MM.1S (cell line): ENCODE measurements around the gene PSD2.
A peak's percentile ranks its signal among the peaks of the same experiment; 100 is the strongest.

Experiments used
- DNase-seq: peaks from one replicate; pipeline ENCODE4 v3.0.0-alpha.2; 2015
- H2AFZ ChIP-seq: fragments of 300-600 bp; sonication (generic); 2 replicates; pipeline ENCODE4 v1.6.0; 2016; ENCODE audit warnings: antibody characterized with exemption, low read length
- H3F3A ChIP-seq: fragments of 300-600 bp; sonication (generic); 2 replicates; pipeline ENCODE4 v1.6.1; 2016; ENCODE audit warnings: mild to moderate bottlenecking, antibody characterized with exemption, low read length, moderate library complexity, mixed read lengths; ENCODE audit not compliant: insufficient read depth
- H3K27ac ChIP-seq: fragments of 300-600 bp; sonication (generic); 2 replicates; pipeline ENCODE4 v1.5.1; 2016; ENCODE audit warnings: mild to moderate bottlenecking, low read length
- H3K27me3 ChIP-seq: fragments of 300-600 bp; sonication (generic); replicated peaks from 2 replicates; pipeline ENCODE4 v1.6.0; 2016; ENCODE audit warnings: low read length; ENCODE audit not compliant: insufficient read depth
- H3K36me3 ChIP-seq: fragments of 300-600 bp; sonication (generic); replicated peaks from 2 replicates; pipeline ENCODE4 v1.6.1; 2016; ENCODE audit warnings: mild to moderate bottlenecking, low read length, mixed read lengths; ENCODE audit not compliant: insufficient read depth
- H3K4me1 ChIP-seq: fragments of 300-600 bp; sonication (generic); 2 replicates; pipeline ENCODE4 v1.6.1; 2016; ENCODE audit warnings: low read length, mixed read lengths
- H3K4me2 ChIP-seq: fragments of 300-600 bp; sonication (generic); 2 replicates; pipeline ENCODE4 v1.6.0; 2016; ENCODE audit warnings: low read depth, low read length
- H3K4me3 ChIP-seq: fragments of 300-600 bp; sonication (generic); 2 replicates; pipeline ENCODE4 v1.5.1; 2016; ENCODE audit warnings: low read length, mixed read lengths
- H3K79me2 ChIP-seq: fragments of 300-600 bp; sonication (generic); 2 replicates; pipeline ENCODE4 v1.6.1; 2016; ENCODE audit warnings: mixed run types, low read length, mixed read lengths
- H3K9ac ChIP-seq: fragments of 300-600 bp; sonication (generic); 2 replicates; pipeline ENCODE4 v1.6.1; 2016; ENCODE audit warnings: low read length, mixed read lengths
- H3K9me2 ChIP-seq: fragments of 300-600 bp; sonication (generic); replicated peaks from 2 replicates; pipeline ENCODE4 v1.6.1; 2016; ENCODE audit warnings: mild to moderate bottlenecking, low read length, mixed read lengths; ENCODE audit not compliant: insufficient read depth
- H3K9me3 ChIP-seq: fragments of 300-600 bp; sonication (generic); replicated peaks from 2 replicates; pipeline ENCODE4 v1.6.1; 2016; ENCODE audit warnings: mild to moderate bottlenecking, low read length, mixed read lengths; ENCODE audit not compliant: insufficient read depth
- H4K20me1 ChIP-seq: fragments of 300-600 bp; sonication (generic); 2 replicates; pipeline ENCODE4 v1.6.1; 2016; ENCODE audit warnings: mild to moderate bottlenecking, low read length, moderate library complexity, mixed read lengths; ENCODE audit not compliant: insufficient read depth
- EZH2 ChIP-seq: fragments of 300-600 bp; sonication (generic); optimal IDR thresholded peaks from 2 replicates; pipeline ENCODE3; 2017; ENCODE audit warnings: low read depth, mild to moderate bottlenecking, antibody characterized with exemption, low read length, mixed read lengths
- EZH2phosphoT487 ChIP-seq: fragments of 300-600 bp; sonication (generic); IDR thresholded peaks from 2 replicates; pipeline ENCODE4 v1.6.1; 2018; ENCODE audit warnings: antibody characterized with exemption, low read length
- TF ChIP-seq, protein P1 (sequence below): fragments of 300-600 bp; sonication (generic); IDR thresholded peaks from 2 replicates; pipeline ENCODE4 v1.5.1; 2016; ENCODE audit warnings: antibody characterized with exemption, low read length, mixed read lengths

PSD2 gene

DNA sequence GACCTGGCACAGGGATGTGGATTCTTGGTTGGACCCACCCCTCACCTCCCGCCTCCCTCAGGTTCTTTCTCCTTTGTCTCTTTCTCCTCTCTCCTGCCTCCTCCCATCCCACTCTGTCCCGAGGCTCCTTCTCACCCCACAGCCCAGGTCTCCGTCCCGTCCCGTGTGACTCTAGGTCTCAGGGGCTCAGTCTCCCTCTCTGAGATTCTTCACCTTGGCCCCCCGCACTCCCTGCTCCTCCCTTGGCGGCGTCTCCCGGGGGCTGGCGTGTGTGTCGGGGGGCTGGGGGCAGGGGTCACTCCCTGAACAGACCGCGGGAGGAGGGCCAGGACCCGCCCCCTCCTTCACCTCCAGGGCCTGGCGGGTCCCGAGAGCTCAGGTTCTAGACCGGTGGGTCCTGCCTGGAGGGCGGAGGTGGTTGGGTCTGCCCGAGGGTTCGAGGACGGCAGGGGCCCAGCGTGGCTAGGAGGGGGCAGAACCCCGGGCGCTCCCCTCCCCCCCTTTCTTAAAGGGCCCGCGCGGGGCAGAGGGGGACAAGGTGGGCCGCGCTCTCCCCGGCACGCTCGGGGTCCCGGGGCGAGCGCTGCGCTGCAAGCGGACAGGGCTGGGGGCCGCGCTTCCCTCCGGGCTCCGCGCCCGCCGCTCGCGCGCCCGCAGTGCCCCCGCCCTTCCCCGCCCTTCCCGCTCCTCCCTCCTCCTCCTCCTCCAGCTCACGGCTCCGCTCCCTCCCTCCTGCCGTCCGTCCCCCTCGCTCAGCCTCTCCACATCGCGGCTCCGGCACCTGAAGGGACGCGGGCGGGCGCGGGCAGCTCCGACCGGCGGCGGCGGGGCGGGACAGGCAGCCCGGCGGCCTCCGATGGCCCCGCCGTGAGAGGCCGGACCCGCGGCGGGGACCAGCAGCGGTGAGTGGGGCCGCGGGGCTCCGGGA, at the start of gene PSD2:
PSD2 (plus strand) TSS at position 735 of the 928 bp plus-strand sequence. CDS start 13,633 bp downstream, outside the sequence.
- H3K4me2 ChIP-seq: peak within 1 kb of the TSS; percentile 77
- TF ChIP-seq, protein P1, sequence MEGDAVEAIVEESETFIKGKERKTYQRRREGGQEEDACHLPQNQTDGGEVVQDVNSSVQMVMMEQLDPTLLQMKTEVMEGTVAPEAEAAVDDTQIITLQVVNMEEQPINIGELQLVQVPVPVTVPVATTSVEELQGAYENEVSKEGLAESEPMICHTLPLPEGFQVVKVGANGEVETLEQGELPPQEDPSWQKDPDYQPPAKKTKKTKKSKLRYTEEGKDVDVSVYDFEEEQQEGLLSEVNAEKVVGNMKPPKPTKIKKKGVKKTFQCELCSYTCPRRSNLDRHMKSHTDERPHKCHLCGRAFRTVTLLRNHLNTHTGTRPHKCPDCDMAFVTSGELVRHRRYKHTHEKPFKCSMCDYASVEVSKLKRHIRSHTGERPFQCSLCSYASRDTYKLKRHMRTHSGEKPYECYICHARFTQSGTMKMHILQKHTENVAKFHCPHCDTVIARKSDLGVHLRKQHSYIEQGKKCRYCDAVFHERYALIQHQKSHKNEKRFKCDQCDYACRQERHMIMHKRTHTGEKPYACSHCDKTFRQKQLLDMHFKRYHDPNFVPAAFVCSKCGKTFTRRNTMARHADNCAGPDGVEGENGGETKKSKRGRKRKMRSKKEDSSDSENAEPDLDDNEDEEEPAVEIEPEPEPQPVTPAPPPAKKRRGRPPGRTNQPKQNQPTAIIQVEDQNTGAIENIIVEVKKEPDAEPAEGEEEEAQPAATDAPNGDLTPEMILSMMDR: no peak
- TF ChIP-seq EZH2phosphoT487: no peak
- TF ChIP-seq EZH2: peak; percentile 54
- peak within 1 kb of the TSS; percentile 38; the same call in 1 of the 2 replicates for H2AFZ ChIP-seq
- no peaks in the 10 kb centered on the region for H3K79me2 ChIP-seq
- H3K9me3 ChIP-seq: no peaks in the 10 kb centered on the region
- H3K36me3 ChIP-seq: no peaks in the 10 kb centered on the region
- no peak within 1 kb of the TSS for H3K9ac ChIP-seq
- H4K20me1 ChIP-seq: no peaks in the 10 kb centered on the region
- H3F3A ChIP-seq: no peaks in the 10 kb centered on the region
- H3K27ac ChIP-seq: no peak within 1 kb of the TSS
- peaks cover 68% of the 10 kb centered on the region for H3K27me3 ChIP-seq
- peak; percentile 34 for DNase-seq
- no peaks in the 10 kb centered on the region for H3K4me1 ChIP-seq
- no peaks in the 10 kb centered on the region for H3K9me2 ChIP-seq
- H3K4me3 ChIP-seq: peak within 1 kb of the TSS; percentile 41; the same call in 1 of the 2 replicates

DNA sequence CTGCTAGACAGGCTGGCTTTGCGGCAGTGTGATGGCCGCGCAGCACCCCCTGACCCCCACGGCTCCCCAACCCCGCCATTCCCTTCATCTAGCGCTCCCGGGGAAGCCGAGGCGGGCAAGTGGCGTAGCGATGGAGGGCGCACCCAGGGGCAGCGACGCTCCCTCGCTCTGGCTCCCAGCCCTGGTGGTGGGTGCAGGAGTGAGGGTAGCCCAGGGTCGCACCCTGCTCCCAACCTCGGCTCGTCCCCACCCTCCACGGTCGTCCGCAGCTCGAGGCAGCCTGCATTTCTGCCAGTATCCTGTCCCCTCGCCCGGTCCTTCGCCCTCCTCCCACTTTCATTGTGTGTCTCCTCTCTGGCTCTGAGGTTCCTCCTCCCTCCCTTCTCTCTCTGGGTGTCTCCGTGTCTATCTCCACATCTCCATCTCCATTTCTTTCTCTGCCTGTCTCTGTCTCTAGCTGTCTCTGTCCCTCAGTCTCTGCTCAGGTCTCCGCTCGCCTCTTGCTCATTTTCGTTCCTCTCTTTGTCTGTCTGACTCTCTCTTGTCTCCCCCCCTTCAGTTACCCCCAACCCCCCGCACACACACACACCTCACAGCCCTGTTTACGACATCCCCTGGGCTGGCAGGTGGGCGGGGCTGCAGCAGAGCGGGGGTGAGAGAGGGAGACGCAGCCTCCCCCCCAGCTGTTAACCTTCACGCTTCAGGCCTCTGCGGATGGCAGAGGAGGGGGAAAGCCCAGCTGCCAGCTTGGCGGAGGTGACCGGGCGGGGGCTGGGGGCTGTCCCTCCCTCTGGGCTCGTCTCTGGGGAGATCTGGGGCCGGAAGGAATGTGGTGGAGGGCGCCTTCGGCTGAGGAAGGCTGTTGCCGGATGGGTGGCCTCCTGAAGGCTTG, 48.7 kb upstream of the PSD2 start:
- H3K4me3 ChIP-seq: peak overlapping the region; percentile 54
- peaks cover 10% of the 10 kb centered on the region; the same call in 1 of the 2 replicates for H3K4me1 ChIP-seq
- H3K27ac ChIP-seq: no peak overlapping the region
- H2AFZ ChIP-seq: peak overlapping the region; percentile 67
- no peak for DNase-seq
- no peaks in the 10 kb centered on the region for H4K20me1 ChIP-seq
- H3K27me3 ChIP-seq: peaks cover 39% of the 10 kb centered on the region
- H3K79me2 ChIP-seq: no peaks in the 10 kb centered on the region
- peak overlapping the region; percentile 15; the same call in 1 of the 2 replicates for H3K9ac ChIP-seq
- no peaks in the 10 kb centered on the region for H3K36me3 ChIP-seq
- TF ChIP-seq EZH2phosphoT487 (no peak), EZH2 (no peak)
- TF ChIP-seq, protein P1: no peak
- no peaks in the 10 kb centered on the region for H3K9me2 ChIP-seq
- H3F3A ChIP-seq: no peaks in the 10 kb centered on the region
- peak overlapping the region; percentile 98 for H3K4me2 ChIP-seq
- H3K9me3 ChIP-seq: no peaks in the 10 kb centered on the region

DNA sequence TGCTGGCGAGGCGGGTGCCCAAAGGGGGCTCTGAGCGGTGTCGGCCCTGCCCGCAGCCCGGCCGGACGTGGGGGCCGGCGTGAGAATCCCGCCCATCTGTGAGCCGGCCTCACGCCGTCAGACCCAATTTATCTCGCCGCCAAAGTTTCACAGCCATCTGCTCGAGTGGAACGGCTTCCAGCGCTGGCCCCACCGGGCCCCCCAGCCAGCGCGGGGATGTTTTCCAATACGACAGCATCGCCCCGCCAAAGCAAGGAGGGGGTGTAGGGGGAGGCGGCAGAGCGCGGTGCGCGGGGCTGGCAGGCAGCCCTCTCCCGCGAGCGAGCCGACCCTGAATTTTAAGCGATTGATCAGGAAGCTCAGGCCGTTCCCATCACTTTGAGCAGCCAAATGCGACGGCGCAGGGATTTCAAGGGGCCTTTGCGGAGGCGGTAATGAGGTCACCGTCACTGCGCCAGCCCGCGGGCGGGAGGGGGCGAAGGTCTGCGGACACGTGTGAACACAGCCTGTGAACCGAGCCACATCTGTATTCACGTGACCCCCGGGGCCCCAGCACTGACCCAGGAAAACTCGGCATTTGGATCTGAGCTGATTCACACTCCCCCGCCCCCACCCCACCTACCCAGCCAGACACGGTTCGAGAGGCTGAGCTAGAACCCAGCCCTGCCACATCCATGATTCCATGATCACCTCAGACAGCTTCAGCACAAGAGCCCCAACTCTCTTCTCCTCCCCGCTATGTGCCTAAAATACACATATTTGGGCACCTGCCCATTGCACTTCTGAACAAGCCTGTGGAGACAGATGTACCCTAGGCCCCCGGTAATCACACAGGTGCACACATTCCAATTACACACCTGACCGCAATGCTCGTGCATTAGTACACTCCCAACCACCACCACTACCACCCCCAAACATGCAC, 47.8 kb upstream of the PSD2 start:
- Histone ChIP-seq H3K4me3 (peak overlapping the region; percentile 54), H3F3A (no peaks in the 10 kb centered on the region), H3K4me2 (peak overlapping the region; percentile 98), H3K36me3 (no peaks in the 10 kb centered on the region), H3K79me2 (no peaks in the 10 kb centered on the region), H3K27ac (no peak overlapping the region), H4K20me1 (no peaks in the 10 kb centered on the region), H3K9ac (peak overlapping the region; percentile 15; the same call in 1 of the 2 replicates), H3K4me1 (peaks cover 10% of the 10 kb centered on the region; the same call in 1 of the 2 replicates), H3K9me3 (no peaks in the 10 kb centered on the region), H3K27me3 (peaks cover 39% of the 10 kb centered on the region), H2AFZ (peak overlapping the region; percentile 67), H3K9me2 (no peaks in the 10 kb centered on the region)
- no peak for DNase-seq
- TF ChIP-seq EZH2phosphoT487 (0 out of 2 replicates have a peak, but pooled peaks have one; percentile 61), EZH2 (no peak)
- TF ChIP-seq, protein P1: no peak
